NB4 (cell line): ENCODE results near the gene GALNT8.

Experiments used
- DNase-seq: peaks from one replicate; pipeline ENCODE4 v3.0.0; 2010; ENCODE audit warnings: low read depth
- H3K4me3 ChIP-seq: one replicate; pipeline ENCODE4 v1.5.1; 2011; ENCODE audit warnings: mild to moderate bottlenecking, low read depth, low read length, moderate library complexity
- MYC ChIP-seq: IDR thresholded peaks from 2 replicates; pipeline ENCODE4 v1.6.1; 2011; ENCODE audit warnings: low read depth, low read length
- POLR2A ChIP-seq: IDR thresholded peaks from 2 replicates; pipeline ENCODE4 v1.6.1; 2011; ENCODE audit warnings: mild to moderate bottlenecking; ENCODE audit not compliant: insufficient read length; ENCODE audit errors: extremely low read depth
- TF ChIP-seq, protein P1 (sequence below): IDR thresholded peaks from one replicate; pipeline ENCODE4 v1.5.1; 2012; ENCODE audit warnings: low read depth, low read length
- TF ChIP-seq, protein P2 (sequence below): IDR thresholded peaks from 2 replicates; pipeline ENCODE4 v1.6.1; 2011; ENCODE audit warnings: low read depth, low read length

Gene GALNT8

DNA sequence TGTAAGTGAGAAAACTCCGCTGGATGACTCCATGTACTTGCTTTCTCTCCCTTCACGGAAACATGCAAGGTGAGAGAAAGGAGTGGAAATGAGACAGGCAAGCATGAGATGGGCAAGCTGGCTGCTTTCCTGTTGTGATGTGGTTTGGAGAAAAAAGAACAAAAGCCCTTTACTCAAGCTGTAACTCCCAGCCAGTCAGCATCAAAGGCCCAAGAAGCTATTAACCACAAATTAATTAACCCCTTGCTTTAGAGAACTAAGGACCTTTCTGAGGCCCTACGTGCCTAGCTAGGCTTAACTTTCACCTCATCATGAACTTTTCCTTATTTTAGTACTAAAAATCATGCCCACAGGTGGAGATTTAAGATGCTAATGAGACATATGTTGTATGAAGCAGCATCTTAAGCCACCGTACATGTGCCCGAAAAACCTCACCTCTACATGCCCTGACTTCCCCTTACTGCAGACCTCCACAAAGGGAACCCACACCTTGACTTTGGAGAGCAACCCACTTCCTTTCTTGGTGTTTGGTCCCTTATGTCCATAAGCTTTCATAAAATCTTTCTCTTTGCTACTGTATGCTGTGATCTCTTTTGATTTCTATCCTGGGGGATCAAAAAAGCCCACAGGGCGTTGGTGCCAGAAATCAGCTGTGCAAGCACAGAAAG is 87.0 kb downstream of the GALNT8 start:
- no peak overlapping the region for H3K4me3 ChIP-seq
- TF ChIP-seq POLR2A = no peak
- TF ChIP-seq, protein P1, sequence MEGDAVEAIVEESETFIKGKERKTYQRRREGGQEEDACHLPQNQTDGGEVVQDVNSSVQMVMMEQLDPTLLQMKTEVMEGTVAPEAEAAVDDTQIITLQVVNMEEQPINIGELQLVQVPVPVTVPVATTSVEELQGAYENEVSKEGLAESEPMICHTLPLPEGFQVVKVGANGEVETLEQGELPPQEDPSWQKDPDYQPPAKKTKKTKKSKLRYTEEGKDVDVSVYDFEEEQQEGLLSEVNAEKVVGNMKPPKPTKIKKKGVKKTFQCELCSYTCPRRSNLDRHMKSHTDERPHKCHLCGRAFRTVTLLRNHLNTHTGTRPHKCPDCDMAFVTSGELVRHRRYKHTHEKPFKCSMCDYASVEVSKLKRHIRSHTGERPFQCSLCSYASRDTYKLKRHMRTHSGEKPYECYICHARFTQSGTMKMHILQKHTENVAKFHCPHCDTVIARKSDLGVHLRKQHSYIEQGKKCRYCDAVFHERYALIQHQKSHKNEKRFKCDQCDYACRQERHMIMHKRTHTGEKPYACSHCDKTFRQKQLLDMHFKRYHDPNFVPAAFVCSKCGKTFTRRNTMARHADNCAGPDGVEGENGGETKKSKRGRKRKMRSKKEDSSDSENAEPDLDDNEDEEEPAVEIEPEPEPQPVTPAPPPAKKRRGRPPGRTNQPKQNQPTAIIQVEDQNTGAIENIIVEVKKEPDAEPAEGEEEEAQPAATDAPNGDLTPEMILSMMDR = no peak
- TF ChIP-seq MYC = no peak
- TF ChIP-seq, protein P2, sequence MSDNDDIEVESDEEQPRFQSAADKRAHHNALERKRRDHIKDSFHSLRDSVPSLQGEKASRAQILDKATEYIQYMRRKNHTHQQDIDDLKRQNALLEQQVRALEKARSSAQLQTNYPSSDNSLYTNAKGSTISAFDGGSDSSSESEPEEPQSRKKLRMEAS = no peak
- DNase-seq = no peak

DNA sequence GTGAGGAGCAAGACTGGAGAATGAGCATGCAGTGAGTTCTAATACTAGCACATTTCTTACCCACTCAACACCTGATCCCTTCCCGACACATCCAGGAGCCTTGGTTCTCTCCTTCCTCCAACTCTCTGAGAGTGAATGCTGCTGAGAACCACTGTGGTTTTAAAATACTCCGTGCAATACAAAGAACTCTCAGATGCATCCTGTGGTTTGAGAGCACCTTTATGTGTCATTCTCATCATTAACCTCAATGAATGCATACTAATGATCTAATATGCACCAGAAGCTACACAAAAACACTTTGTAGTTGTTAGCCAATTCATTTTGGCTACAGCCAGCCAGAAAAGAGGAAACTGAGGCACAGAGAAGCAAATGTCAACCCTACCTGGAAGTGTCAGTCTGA is 87.6 kb downstream of the GALNT8 start:
- TF ChIP-seq MYC (no peak), POLR2A (no peak)
- TF ChIP-seq, protein P1 = no peak
- TF ChIP-seq, protein P2 = no peak
- no peak for DNase-seq
- no peak overlapping the region for H3K4me3 ChIP-seq

DNA sequence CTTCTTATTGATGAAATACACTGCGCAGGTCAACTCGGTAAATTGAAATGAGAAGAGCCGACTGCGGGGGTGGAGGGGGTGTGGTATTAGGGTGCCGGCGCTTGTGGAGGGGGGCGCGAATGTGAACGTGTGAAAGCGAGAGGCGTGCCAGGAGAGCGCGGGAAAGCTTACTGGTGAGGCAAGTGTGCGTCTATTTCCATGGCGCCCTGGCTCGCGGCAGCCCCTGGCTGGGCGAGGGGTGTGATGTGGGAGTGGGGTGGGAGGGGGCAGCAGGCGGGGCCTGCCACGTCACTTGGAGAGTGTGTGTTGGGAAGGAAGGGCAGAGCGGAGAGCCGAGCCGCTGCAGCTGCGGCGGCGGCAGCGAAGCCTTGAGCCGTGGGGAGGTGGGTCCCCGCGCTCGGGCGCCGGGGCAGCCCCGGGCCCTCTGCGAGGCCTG is 88.8 kb downstream of the GALNT8 start:
- TF ChIP-seq, protein P1 = no peak
- TF ChIP-seq MYC = no peak
- TF ChIP-seq POLR2A = no peak
- TF ChIP-seq, protein P2 = no peak
- no peak overlapping the region for H3K4me3 ChIP-seq
- DNase-seq = no peak

DNA sequence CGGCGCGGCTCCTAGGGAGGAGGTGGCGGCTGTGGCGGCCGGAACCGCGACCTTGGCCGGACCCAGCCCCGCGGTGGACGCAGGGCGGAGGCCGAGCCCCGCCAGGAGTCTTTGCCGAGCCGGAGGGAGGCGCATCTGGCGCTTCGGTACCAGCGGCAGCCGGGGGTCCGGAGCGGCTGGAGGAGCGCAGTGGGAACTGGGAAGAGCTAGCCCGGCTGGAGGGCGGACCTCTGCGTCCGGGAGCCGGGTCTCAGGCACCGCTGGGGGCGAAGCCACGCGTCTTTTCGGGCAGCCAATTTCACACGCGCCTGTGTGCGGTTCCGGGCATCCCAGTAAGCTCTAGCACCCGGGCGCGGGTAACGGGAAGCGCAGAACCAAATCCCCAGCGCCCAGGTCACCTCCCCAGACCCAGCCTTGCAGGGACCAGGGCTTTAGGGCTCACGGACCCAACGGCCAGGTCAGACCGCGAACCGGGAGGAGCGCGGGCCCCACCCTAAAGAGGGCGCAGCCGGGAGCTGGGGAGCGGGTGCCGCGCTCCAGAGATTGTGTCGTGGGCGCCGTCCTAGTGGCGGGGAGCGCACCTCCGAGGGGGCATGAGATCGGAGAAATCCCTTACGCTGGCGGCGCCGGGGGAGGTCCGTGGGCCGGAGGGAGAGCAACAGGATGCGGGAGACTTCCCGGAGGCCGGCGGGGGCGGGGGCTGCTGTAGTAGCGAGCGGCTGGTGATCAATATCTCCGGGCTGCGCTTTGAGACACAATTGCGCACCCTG is 89.4 kb downstream of the GALNT8 start:
- TF ChIP-seq MYC (no peak), POLR2A (no peak)
- TF ChIP-seq, protein P2 = no peak
- TF ChIP-seq, protein P1 = no peak
- no peak overlapping the region for H3K4me3 ChIP-seq
- no peak for DNase-seq

DNA sequence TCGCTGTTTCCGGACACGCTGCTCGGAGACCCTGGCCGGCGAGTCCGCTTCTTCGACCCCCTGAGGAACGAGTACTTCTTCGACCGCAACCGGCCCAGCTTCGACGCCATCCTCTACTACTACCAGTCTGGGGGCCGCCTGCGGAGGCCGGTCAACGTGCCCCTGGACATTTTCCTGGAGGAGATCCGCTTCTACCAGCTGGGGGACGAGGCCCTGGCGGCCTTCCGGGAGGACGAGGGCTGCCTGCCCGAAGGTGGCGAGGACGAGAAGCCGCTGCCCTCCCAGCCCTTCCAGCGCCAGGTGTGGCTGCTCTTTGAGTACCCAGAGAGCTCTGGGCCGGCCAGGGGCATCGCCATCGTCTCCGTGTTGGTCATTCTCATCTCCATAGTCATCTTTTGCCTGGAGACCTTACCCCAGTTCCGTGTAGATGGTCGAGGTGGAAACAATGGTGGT is 90.0 kb downstream of the GALNT8 start:
- TF ChIP-seq, protein P1 = no peak
- TF ChIP-seq POLR2A (no peak), MYC (no peak)
- TF ChIP-seq, protein P2 = no peak
- no peak overlapping the region for H3K4me3 ChIP-seq
- no peak for DNase-seq
